OCI-M1 (cell line): Measurements from ENCODE around the gene SIPA1L3.

Experiments used
- DNase-seq: peaks from one replicate; lab custom pipeline; 2025; lab: John Stamatoyannopoulos, UW

Gene SIPA1L3

GRCh38 chr19:37977992-37978391 lies 71.0 kb downstream of the SIPA1L3 start:
- DNase-seq, result no peak

GRCh38 chr19:37979547-37980082 lies 72.6 kb downstream of the SIPA1L3 start:
- DNase-seq, result no peak

- DNase-seq, result no peak
Observed at GRCh38 chr19:37980419-37981170, 73.6 kb downstream of the SIPA1L3 start.

- DNase-seq, result no peak
Observed at GRCh38 chr19:37981785-37982475, 74.9 kb downstream of the SIPA1L3 start.

DNA sequence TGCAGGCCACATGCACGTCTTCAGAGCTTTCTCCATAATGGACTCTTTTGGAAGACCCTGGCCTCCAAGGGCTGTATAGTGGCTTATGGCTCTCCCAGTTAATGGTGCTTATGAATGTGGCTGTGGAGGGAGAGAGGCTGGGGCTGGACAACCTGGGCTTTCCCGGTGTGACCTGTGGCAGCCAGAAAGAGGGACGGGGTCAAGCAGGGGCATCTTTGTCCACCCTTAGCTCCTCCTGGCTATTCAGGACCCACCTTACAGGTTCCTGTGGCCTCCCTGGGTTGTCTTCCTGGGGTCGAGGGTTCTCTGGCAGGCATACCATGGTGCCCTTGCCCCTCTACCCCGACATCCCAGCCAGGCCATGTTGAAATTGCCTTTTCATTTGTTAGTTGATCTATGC lies 75.6 kb downstream of the SIPA1L3 start:
- no peak for DNase-seq

DNA sequence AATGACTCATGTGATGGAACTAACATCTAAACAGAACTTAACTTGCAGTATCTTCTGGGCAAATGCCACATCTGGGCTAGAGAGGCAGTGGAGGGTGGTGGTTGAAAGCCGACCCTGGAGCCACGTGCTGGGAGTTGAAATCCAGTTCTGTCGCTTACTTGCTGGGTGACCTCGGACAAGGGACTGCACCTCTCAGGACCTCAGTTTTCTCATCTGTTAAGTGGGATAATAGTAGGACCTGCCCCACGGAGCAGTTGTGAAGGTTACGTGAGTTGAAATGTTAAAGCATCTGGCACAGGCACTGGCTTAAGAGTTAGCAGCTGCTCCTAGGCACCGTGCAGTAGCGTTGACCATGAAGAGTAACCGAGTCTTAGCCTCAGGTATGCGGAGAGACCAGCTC lies 76.1 kb downstream of the SIPA1L3 start:
- no peak for DNase-seq

- DNase-seq, result no peak
Observed at GRCh38 chr19:37983916-37984315, 76.9 kb downstream of the SIPA1L3 start.

- DNase-seq, result no peak
Observed at GRCh38 chr19:37986048-37986750, 79.2 kb downstream of the SIPA1L3 start.

- DNase-seq, result peak; percentile 27
Observed at GRCh38 chr19:37987356-37988332, 80.6 kb downstream of the SIPA1L3 start.

GRCh38 chr19:37988758-37989635 lies 82.0 kb downstream of the SIPA1L3 start:
- DNase-seq, result no peak

GRCh38 chr19:37989855-37990254 lies 82.8 kb downstream of the SIPA1L3 start:
- DNase-seq, result no peak

DNA sequence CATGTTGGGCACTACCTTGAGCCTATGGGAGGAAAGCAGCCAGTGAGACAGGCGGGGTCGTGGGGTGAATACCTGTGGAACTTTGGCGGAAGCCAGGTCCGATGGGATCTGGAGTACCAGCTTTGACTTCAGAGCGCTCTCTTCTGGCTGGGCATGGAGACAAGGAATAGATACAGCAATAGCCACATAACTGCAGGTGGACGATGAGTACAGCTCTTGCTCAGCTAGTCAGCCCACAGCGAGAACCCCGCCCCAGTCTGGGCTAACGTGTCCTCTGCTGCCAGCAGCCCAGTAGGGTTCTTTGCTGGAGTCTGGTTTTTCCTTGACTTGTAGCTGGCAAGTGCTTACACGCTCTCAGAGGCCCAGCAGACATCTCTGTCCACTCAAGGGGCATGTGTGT lies 83.4 kb downstream of the SIPA1L3 start:
- DNase-seq, result no peak

DNA sequence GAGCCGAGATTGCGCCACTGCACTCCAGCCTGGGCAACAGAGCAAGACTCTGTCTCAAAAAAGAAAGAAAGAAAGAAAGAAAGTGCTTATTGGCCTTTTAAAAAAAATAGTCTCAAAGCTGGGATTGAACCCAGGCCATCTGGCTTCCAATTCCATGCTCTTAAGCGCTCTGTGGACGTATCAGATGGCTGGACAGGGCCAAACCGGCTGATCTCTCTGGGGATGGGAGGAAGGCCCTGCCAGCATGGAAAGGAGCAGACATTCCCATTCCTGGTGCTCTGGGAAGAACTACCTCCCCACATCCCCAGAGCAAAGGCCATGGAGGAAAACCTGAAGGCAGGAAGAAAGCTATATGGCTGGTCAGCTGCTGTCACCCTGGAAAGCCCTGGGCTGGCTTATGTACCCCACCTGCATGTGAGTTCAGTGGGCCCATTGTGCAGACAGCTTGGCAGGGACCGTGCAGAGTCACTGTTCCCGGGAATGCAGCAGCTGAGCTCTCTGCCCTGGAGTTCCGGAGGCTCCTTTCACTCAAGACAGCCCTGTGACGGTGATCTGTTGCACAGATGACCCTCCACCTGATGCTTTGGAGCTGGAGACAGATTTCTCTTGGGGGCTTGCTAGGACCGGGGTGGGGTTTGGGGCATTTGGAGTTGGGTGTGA lies 84.3 kb downstream of the SIPA1L3 start:
- no peak for DNase-seq

DNA sequence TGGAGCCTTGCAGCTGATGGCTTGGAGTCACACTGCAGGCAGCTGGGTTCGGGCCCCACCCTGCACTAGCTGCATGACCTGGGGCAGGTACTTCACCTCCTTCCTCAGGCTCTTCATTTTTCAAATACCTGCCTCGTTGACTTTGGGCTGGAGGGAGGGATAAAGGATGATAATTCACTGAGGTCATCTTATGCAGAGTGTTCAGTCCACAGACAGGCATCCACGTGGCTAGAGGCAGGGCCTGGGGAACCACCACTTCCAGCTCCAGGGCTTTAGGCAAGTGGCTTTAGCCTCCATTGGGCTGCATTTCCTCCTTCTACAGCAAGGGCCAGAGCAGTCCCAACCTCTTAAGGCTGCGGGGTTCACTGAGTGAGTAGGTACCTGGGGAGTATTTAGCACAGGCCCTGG lies 84.8 kb downstream of the SIPA1L3 start:
- no peak for DNase-seq

GRCh38 chr19:37992761-37993160 lies 85.8 kb downstream of the SIPA1L3 start:
- DNase-seq, result no peak

GRCh38 chr19:37994823-37995130 lies 87.8 kb downstream of the SIPA1L3 start:
- DNase-seq, result no peak

GRCh38 chr19:37995346-37995745 lies 88.3 kb downstream of the SIPA1L3 start:
- no peak for DNase-seq

DNA sequence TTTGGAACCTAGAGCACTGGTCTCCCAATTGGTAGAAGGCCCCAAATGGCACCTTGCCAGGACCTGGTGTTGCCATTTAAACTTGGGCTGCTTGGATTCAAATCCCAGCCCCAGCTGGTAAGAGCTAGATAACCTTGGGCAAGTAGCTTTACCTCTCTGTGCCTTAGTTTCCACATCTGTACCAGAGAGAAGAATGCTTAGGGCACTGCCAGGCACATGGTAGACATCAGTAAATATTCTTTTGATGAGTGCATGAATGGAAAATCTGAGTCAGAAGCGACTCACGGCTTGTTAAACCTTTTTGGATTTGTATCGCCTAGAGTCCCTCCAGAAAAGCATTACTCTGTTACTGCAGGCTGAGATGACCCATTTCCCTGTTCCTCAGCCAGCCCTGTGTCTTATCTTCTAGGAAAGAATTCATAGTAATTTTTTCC lies 90.9 kb downstream of the SIPA1L3 start:
- DNase-seq, result no peak

DNA sequence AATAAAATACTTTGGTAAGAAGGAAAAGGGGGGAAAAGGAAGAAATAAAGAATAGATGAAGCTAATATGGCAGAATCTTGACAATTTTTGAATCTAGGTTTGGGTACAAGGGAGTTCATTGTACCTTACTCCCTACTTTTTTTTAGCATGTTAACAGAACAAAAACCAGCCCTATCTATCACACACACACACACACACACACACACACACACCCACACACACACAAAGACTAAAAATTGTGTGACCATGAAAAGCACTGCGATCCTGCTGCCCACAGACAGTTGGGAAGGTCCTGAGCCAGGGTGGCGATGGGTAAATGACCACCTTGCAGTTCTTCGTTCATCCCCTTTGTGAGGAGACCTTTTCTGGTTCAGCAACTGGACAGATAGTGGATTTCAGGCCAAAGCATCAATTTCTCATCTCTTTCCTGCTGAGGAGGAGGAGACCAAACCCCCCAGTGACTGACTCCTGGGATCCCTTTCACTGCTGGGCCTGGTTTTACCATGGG lies 91.8 kb downstream of the SIPA1L3 start:
- no peak for DNase-seq
